Measurements from ENCODE around the gene ELAVL4. TPM values are rescaled to one million over a fixed set of nuclear protein-coding genes. Genes with fewer than 3 reads are reported as not detected.

Gene ELAVL4
- total and polyA plus RNA-seq, 2 of the 8 experiments (the other 6 are each of a cell fraction or from before 2014, with no cell fraction given), result 0.21 to 0.89 TPM

- Histone ChIP-seq H3K27ac (ENCODE audit: low read depth, low read length) (no peak overlapping the region), H3K9ac (replicated peaks in 1 of 4; ENCODE audit: extremely low read depth in 1 of 4, low read depth in 3 of 4, low read length in 3 of 4) (no peak overlapping the region), H4K5ac (ENCODE audit: insufficient read length, low read depth, low read length) (no peak overlapping the region), H2BK20ac (ENCODE audit: low read length) (no peak overlapping the region), H3K4me1 (replicated peaks in 1 of 4; ENCODE audit: control insufficient read depth in 3 of 4, insufficient read depth in 4 of 4, low read length in 3 of 4) (peaks cover 0 to 3% (median 1%) of the 10 kb centered on the region in 4 experiments; a peak in 1 of 7 replicates), H4K20me1 (replicated peaks in 1 of 2; ENCODE audit: control insufficient read depth in 1 of 2, insufficient read depth in 2 of 2, low read length in 2 of 2) (no peaks in the 10 kb centered on the region), H2BK15ac (ENCODE audit: low read length) (no peak overlapping the region), H3K36me3 (ENCODE audit: control insufficient read depth in 2 of 4, insufficient read depth in 4 of 4, low read length in 3 of 4) (no peaks in the 10 kb centered on the region), H4K91ac (replicated peaks; ENCODE audit: insufficient read length, low read length) (no peak overlapping the region), H2AFZ (ENCODE audit: low read length) (no peak overlapping the region), H3K4ac (replicated peaks; ENCODE audit: insufficient read length, low read depth, low read length) (no peak overlapping the region), H2BK5ac (ENCODE audit: low read depth, low read length) (no peak overlapping the region), H3K14ac (ENCODE audit: insufficient read length) (no peak overlapping the region), H2BK12ac (ENCODE audit: low read depth, low read length) (no peak overlapping the region), H3K18ac (ENCODE audit: extremely low read depth, low read length) (no peak overlapping the region), H3K27me3 (replicated peaks in 1 of 4; ENCODE audit: control insufficient read depth in 3 of 4, extremely low read depth in 1 of 4, insufficient read depth in 3 of 4, low read length in 3 of 4) (no peaks in the 10 kb centered on the region), H3K79me1 (ENCODE audit: low read depth, low read length) (no peaks in the 10 kb centered on the region), H3K23me2 (ENCODE audit: low read depth, low read length) (no peaks in the 10 kb centered on the region), H3K23ac (ENCODE audit: insufficient read length) (no peak overlapping the region), H3K9me3 (ENCODE audit: insufficient read depth in 2 of 2, low read depth in 1 of 2, low read length in 1 of 2) (no peaks in the 10 kb centered on the region), H3K4me2 (ENCODE audit: insufficient read depth in 1 of 2, low read depth in 2 of 2, low read length in 2 of 2) (no peak overlapping the region), H3K4me3 (ENCODE audit: extremely low read depth in 1 of 4, insufficient read depth in 2 of 4, low read depth in 3 of 4, low read length in 4 of 4) (no peak overlapping the region), H2AK5ac (ENCODE audit: low read depth, low read length) (no peak overlapping the region), H3K79me2 (ENCODE audit: control insufficient read depth in 1 of 2, insufficient read depth in 2 of 2, low read length in 2 of 2) (no peaks in the 10 kb centered on the region), H3K56ac (replicated peaks; ENCODE audit: insufficient read length, low read depth, low read length) (no peak overlapping the region), H4K8ac (ENCODE audit: extremely low read depth, insufficient read depth, low read length) (no peak overlapping the region), H2BK120ac (replicated peaks; ENCODE audit: low read depth, low read length) (no peak overlapping the region)
- DNase-seq (ENCODE audit: low read depth in 1 of 2, low spot score in 2 of 2) (no peak), FAIRE-seq (no peak)
- ChIA-PET CTCF (ENCODE audit: partially characterized antibody) (no interaction called here), POLR2A (ENCODE audit: partially characterized antibody) (no interaction called here)
- 87% methylated on average over 3 of the region's 3 CpGs; no CpG with 5 or more reads in 1 of the 2 experiments for WGBS, 2 experiments (ENCODE audit: extremely low coverage in 1 of 2, insufficient coverage in 1 of 2, insufficient read length in 1 of 2, insufficient replicate concordance in 2 of 2, low coverage in 1 of 2, low lambda C conversion rate in 2 of 2, missing lambda C conversion rate in 1 of 2)
- no peak for TF ChIP-seq ATF2 (IDR thresholded peaks at IDR 0.05; ENCODE audit: low read length)
- TF ChIP-seq CBX8 (IDR thresholded peaks at IDR 0.05; ENCODE audit: borderline replicate concordance, low read depth, low read length), result no peak
- TF ChIP-seq CTBP2 (IDR thresholded peaks at IDR 0.05; ENCODE audit: borderline replicate concordance, insufficient read depth, insufficient read length, low read length), result no peak
- no peak for TF ChIP-seq RFX5 (IDR thresholded peaks at IDR 0.05; ENCODE audit: borderline replicate concordance, low read depth, low read length)
- TF ChIP-seq SP1 (IDR thresholded peaks at IDR 0.05; ENCODE audit: low read depth, low read length), result no peak
- TF ChIP-seq CREB1 (IDR thresholded peaks at IDR 0.05), result no peak
- TF ChIP-seq POLR2A (IDR thresholded peaks at IDR 0.05; ENCODE audit: control extremely low read depth in 1 of 2, low read depth in 2 of 2, low read length in 2 of 2), result no peak
- no peak for TF ChIP-seq RAD21 (IDR thresholded peaks at IDR 0.05 in 1 of 2, conservative IDR thresholded peaks at IDR 0.05 in 1 of 2; ENCODE audit: low read depth in 2 of 2, low read length in 2 of 2)
- TF ChIP-seq HDAC2 (IDR thresholded peaks at IDR 0.05; ENCODE audit: borderline replicate concordance in 1 of 2, low read depth in 2 of 2, low read length in 2 of 2), result no peak
- TF ChIP-seq CHD2 (IDR thresholded peaks at IDR 0.05; ENCODE audit: low read length), result no peak
- TF ChIP-seq GTF2F1 (IDR thresholded peaks at IDR 0.05; ENCODE audit: borderline replicate concordance, low read depth, low read length), result no peak
- TF ChIP-seq FOSL1 (IDR thresholded peaks at IDR 0.05; ENCODE audit: insufficient read depth, low read depth, low read length), result no peak
Observed at GRCh38 chr1:50132347-50132894, 23.7 kb downstream of the ELAVL4 start.
